Upper lobe of left lung (tissue), 4 donors: ENCODE data around the gene AUP1.

ENCODE experiments used
- CTCF ChIP-seq, 6 experiments: fragments of 450-650 bp in 4 of 6; fragments of 200-600 bp in 2 of 6; sonication (generic) in 2 of 6; IDR thresholded peaks; one replicate each; pipeline ENCODE4 v1.5.1; 2016 to 2019; ENCODE audit warnings: antibody characterized with exemption in 6 of 6
- POLR2A ChIP-seq, 4 donors: fragments of 450-650 bp; IDR thresholded peaks; one replicate each; pipeline ENCODE4 v1.5.1; 2016 to 2017; ENCODE audit warnings: antibody characterized with exemption in 4 of 4, mild to moderate bottlenecking in 2 of 4
- POLR2AphosphoS5 ChIP-seq, 2 donors: sonication (generic); formaldehyde crosslinking; IDR thresholded peaks; one replicate each; pipeline ENCODE4 v1.5.1; 2017; ENCODE audit warnings: antibody characterized with exemption in 2 of 2

GRCh38 chr2:74496997-74497776 lies 32.3 kb downstream of the AUP1 start:
- TF ChIP-seq CTCF (IDR thresholded peaks at IDR 0.05) (no peak), POLR2A (IDR thresholded peaks at IDR 0.05) (no peak), POLR2AphosphoS5 (IDR thresholded peaks at IDR 0.05) (no peak)
